ENCODE data around the gene PID1. TPM values are rescaled to one million over a fixed set of nuclear protein-coding genes. Genes with fewer than 3 reads are reported as not detected.

The PID1 gene
- total and polyA plus RNA-seq, 4 donors: 17.0 to 45.7 (median 30.0) TPM

- WGBS, 2 donors: 60 to 62% methylated on average over 3 of the region's 3 CpGs
- H3K4me3 ChIP-seq: no peak overlapping the region
- DNase-seq: no peak
- ATAC-seq (ENCODE audit: insufficient read depth, low FRiP score): no peak
- no peaks in the 10 kb centered on the region for H3K27me3 ChIP-seq (ENCODE audit: control insufficient read depth in 3 of 3, insufficient read depth in 3 of 3, low read length in 2 of 3)
- no peak overlapping the region for H3K27ac ChIP-seq (ENCODE audit: low read depth in 1 of 2, low read length in 1 of 2)
- H3K36me3 ChIP-seq (ENCODE audit: control insufficient read depth in 4 of 4, insufficient read depth in 4 of 4, low read length in 4 of 4): no peaks in the 10 kb centered on the region
- H3K4me1 ChIP-seq (ENCODE audit: control insufficient read depth in 5 of 5, insufficient read depth in 5 of 5, low read length in 5 of 5): peaks cover 0 to 3% (median 0%) of the 10 kb centered on the region in 5 donors
- TF ChIP-seq CTCF (IDR thresholded peaks at IDR 0.05; ENCODE audit: control extremely low read depth, extremely low read depth): no peak
- no peak overlapping the region for H3K9ac ChIP-seq (ENCODE audit: insufficient read depth in 1 of 2, low read length in 2 of 2)
- H3K9me3 ChIP-seq (ENCODE audit: control insufficient read depth in 4 of 4, insufficient read depth in 3 of 4, low read length in 3 of 4): peaks cover 0 to 4% (median under 1%) of the 10 kb centered on the region in 4 donors
Observed at GRCh38 chr2:229176136-229176535, 95.0 kb downstream of the PID1 start.

- no peak overlapping the region for H3K4me3 ChIP-seq
- ATAC-seq (ENCODE audit: insufficient read depth, low FRiP score): no peak
- no peak overlapping the region for H3K27ac ChIP-seq (ENCODE audit: low read depth in 1 of 2, low read length in 1 of 2)
- WGBS, 2 donors: 99 to 100% methylated on average over 1 of the region's 1 CpG
- no peak for DNase-seq
- no peaks in the 10 kb centered on the region for H3K36me3 ChIP-seq (ENCODE audit: control insufficient read depth in 4 of 4, insufficient read depth in 4 of 4, low read length in 4 of 4)
- no peak for TF ChIP-seq CTCF (IDR thresholded peaks at IDR 0.05; ENCODE audit: control extremely low read depth, extremely low read depth)
- no peaks in the 10 kb centered on the region for H3K27me3 ChIP-seq (ENCODE audit: control insufficient read depth in 3 of 3, insufficient read depth in 3 of 3, low read length in 2 of 3)
- peaks cover 0 to 4% (median under 1%) of the 10 kb centered on the region in 4 donors for H3K9me3 ChIP-seq (ENCODE audit: control insufficient read depth in 4 of 4, insufficient read depth in 3 of 4, low read length in 3 of 4)
- peaks cover 0 to 3% (median 0%) of the 10 kb centered on the region in 5 donors for H3K4me1 ChIP-seq (ENCODE audit: control insufficient read depth in 5 of 5, insufficient read depth in 5 of 5, low read length in 5 of 5)
- no peak overlapping the region for H3K9ac ChIP-seq (ENCODE audit: insufficient read depth in 1 of 2, low read length in 2 of 2)
Observed at GRCh38 chr2:229175497-229175863, 95.6 kb downstream of the PID1 start.

GRCh38 chr2:229174794-229175496 is 96.1 kb downstream of the PID1 start:
- no peaks in the 10 kb centered on the region for H3K27me3 ChIP-seq (ENCODE audit: control insufficient read depth in 3 of 3, insufficient read depth in 3 of 3, low read length in 2 of 3)
- DNase-seq: peak in 1 of 3 donors; percentile 35
- peaks cover 0 to 3% (median under 1%) of the 10 kb centered on the region in 5 donors for H3K4me1 ChIP-seq (ENCODE audit: control insufficient read depth in 5 of 5, insufficient read depth in 5 of 5, low read length in 5 of 5)
- ATAC-seq (ENCODE audit: insufficient read depth, low FRiP score): no peak
- peaks cover 0 to 4% (median under 1%) of the 10 kb centered on the region in 4 donors for H3K9me3 ChIP-seq (ENCODE audit: control insufficient read depth in 4 of 4, insufficient read depth in 3 of 4, low read length in 3 of 4)
- H3K9ac ChIP-seq (ENCODE audit: insufficient read depth in 1 of 2, low read length in 2 of 2): no peak overlapping the region
- H3K27ac ChIP-seq (ENCODE audit: low read depth in 1 of 2, low read length in 1 of 2): peak overlapping the region in 1 of 2 donors; percentile 47
- 38 to 45% methylated on average over 4 of the region's 4 CpGs for WGBS, 2 donors
- H3K36me3 ChIP-seq (ENCODE audit: control insufficient read depth in 4 of 4, insufficient read depth in 4 of 4, low read length in 4 of 4): no peaks in the 10 kb centered on the region
- no peak overlapping the region for H3K4me3 ChIP-seq
- no peak for TF ChIP-seq CTCF (IDR thresholded peaks at IDR 0.05; ENCODE audit: control extremely low read depth, extremely low read depth)
